DMS 273 (cell line): Measurements from ENCODE around the gene IQGAP2.
A peak's percentile ranks its signal among the peaks of the same experiment; 100 is the strongest.

ENCODE experiments used
- DNase-seq: peaks from one replicate; lab custom pipeline; 2025; ENCODE audit not compliant: unreplicated experiment; lab: John Stamatoyannopoulos, UW

IQGAP2 gene

DNA sequence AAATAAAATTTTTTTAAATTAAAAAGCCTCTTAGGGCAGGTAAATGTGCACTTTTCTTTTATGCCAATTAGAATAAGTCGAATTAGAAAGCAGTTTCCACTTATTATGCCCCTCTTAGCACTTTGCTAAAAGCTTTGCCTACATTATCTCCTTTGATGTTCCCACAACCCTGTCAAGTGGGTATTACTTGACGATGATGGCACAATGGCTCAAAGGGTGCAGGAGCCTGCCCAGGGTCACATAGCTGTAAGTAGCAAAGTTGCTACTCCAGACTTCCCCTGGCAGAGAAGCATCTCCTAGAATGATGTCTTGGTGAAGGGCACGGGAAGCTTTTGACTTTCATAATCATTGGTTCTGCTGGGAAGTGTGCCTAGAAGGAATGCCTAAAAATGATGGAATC is 18.4 kb upstream of the IQGAP2 start:
- no peak for DNase-seq

DNA sequence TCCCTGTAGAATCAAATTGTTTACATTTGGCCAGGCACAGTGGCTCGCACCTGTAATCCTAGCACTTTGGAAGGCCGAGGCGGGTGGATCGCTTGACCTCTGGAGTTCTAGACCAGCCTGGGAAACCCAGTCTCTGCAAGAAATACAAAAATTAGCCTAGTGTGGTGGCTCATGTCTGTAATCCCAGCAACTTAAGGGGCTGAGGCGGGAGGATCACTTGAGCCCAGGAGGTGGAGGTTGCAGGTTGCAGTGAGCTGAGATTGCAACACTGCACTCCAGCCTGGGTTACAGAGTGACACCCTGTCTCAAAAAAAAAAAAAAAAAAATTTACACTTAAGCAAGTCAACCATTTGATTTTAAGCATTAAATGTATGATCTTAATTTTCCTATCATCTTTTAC is 17.5 kb upstream of the IQGAP2 start:
- no peak for DNase-seq

- DNase-seq: no peak
Measured at GRCh38 chr5:76386360-76386759, 16.7 kb upstream of the IQGAP2 start.

DNA sequence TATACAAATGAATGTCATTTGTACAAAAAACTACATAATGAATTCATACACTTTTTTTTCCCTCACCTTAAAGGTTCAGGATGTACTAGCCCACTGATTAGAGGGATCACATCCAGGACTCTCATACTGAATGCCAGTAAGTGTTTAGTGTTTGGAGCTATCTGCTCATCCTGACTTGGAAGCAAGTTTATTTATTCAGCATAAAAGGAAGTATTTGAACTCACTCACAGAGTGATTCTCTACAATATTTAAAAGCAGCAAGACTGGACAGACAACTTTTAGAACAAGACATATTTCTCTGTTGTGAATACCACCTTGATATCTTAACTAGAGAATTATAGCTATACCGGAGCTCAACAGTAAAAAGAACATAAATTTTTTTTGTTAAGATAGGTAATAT is 14.8 kb upstream of the IQGAP2 start:
- DNase-seq: no peak

DNA sequence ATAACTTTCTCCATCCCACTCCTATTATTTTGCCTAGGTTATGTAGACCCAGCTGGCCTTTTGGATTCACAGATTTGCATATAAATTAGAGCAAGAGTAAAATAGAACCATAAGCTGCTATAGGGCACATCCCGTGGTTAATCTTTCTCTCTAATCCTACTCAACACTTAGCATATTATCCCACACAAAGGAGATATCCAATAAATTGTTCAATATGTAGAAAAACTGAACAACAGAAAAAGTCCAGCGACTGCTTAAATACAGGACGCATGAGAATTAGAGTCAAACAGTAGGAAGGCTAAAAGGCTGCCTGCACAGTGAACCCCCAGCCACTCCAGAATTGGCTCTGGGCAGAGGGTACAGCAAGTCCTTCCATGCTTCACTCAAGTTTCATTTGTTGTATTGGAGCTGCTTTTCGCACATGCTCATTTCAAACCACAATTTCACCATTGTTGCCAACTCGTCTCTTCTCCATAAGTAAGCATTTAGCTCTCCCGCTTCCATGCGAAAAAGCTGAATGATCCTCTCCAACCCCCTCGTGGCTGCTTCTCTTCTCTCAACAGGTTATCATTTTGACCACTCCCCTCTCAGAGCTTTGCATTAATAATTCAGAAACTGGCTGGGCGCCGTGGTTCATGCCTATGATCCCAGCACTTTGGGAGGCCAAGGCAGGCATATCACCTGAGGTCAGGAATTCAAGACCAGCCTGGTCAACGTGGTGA is 14.1 kb upstream of the IQGAP2 start:
- no peak for DNase-seq

DNA sequence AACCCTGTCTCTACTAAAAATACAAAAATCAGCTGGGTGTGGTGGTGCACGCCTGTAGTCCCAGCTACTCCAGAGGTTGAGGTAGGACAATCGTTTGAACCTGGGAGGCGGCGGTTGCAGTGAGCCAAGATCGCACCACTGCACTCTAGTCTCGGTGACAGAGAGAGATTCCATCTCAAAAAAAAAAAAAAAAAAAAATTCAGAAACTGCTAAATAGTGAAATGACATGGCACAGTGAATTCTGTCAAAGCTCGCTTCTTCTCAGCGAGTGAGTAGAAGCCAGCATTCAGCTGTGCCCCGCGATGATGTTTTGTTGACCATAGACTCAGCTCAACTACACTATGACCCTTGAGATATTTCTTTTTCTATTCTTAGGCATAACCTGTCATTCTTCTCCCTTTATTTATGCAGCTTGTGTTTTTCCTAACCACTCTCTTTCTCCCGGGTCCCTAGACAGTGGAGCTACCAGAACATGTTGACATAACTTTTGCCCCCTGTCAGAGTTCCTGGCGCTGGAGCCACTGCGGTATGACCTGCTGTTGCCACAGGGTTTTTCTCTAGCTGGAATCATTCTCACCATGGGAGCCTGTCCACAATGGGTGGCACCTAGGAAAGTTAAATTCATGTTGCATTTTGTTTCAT is 13.5 kb upstream of the IQGAP2 start:
- DNase-seq: no peak

DNA sequence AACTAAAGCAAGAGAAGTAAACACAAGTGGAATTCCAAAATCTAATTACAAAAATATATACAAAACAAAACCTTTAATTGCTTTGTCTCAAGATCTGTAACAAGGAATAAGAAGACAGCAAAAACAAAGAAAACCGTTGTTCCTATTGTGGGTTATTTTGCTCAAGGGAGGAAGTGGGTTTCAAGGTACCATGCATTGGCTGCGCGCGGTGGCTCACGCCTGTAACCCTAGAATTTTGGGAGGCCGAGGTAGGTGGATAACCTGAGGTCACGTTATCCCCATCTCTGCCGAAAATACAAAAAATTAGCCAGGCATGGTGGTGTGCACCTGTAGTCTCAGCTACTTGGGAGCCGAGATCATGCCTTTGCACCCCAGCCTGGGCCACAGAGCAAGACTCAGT is 12.1 kb upstream of the IQGAP2 start:
- no peak for DNase-seq

GRCh38 chr5:76393035-76393680 is 9.9 kb upstream of the IQGAP2 start:
- no peak for DNase-seq

DNA sequence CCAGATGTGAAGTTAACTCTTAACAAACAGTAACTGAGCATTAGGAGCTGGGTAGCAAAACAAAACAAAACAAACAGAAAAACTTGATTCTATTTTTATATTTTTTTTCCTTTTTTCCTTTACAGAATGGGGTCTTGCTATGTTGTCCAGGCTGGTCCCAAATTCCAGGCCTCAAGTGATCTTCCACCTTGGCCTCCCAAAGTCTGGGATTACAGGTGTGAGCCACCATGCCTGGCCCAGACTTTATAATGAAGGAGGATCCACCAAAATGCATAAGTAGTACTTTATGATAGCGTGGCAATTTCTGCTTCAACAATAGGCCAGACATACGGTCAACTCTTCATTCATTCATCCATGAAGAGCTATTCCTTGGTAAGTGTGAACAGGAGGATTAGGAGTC is 5.9 kb upstream of the IQGAP2 start:
- DNase-seq: no peak

- no peak for DNase-seq
Measured at GRCh38 chr5:76399268-76399667, 3.8 kb upstream of the IQGAP2 start.

DNA sequence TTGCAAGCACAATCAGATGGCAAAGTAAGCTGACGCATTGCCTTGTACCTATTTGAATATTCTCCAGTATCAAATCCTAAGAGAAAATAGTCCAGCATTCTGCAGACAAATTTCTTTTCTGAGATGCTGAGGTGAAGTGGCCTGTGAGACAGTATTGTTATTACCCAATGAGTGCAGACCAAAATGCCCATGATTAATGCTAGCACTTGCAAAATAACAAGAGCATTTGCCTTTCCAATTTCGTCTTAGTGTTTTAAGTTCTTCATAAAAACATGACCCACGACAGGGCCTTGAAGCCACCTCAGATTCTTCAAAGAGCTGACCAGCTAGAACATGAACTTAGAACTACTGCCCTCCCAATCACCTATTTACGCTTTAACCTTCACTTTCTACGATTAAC is 2.6 kb upstream of the IQGAP2 start:
- DNase-seq: no peak

DNA sequence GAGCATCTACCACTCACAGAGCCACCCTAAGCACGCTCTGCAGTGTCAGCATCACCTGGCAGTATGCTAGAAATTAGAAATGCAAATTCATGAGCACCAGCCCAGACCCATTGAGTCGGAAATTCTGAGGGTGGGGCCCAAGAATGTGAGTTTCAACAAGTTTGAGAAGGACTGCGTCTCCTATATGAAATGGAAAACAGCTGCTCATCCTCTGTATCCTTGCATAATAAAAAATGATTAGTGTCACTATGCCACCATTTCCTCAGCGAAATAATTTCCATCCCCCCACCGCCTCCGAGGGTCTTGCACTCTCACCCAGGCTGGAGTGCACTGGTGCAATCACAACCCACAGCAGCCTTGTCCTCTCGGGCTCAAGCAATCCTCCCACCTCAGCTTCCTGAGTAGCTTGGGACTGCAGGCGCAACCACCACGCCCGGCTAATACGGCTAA is 1.3 kb upstream of the IQGAP2 start:
- no peak for DNase-seq

GRCh38 chr5:76402251-76402885 is 717 bp upstream of the IQGAP2 start:
- DNase-seq: peak; percentile 52

DNA sequence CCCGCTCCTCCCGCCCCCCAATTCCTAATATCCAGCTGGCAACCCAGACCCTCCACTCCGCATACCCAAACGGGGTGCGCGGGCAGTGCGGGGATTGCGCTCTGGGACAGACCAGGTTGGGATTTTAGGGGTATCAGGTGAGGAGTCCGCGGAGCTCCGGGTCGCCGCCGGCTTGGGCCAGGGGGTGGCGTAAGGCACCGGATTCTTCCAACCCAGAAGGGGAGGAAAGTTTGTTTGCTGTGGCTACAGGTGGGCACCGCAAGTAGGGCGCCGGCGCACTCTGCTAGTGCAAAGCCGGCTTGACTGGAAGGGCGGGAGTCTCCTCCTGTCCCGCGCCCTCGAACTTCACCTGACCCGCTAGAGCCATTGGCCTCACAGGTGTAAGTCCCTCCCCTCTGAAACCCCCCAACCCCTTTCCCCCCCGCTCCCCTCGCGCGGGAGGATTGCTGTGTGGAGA is 709 bp downstream of the IQGAP2 start:
- DNase-seq: peak; percentile 81

DNA sequence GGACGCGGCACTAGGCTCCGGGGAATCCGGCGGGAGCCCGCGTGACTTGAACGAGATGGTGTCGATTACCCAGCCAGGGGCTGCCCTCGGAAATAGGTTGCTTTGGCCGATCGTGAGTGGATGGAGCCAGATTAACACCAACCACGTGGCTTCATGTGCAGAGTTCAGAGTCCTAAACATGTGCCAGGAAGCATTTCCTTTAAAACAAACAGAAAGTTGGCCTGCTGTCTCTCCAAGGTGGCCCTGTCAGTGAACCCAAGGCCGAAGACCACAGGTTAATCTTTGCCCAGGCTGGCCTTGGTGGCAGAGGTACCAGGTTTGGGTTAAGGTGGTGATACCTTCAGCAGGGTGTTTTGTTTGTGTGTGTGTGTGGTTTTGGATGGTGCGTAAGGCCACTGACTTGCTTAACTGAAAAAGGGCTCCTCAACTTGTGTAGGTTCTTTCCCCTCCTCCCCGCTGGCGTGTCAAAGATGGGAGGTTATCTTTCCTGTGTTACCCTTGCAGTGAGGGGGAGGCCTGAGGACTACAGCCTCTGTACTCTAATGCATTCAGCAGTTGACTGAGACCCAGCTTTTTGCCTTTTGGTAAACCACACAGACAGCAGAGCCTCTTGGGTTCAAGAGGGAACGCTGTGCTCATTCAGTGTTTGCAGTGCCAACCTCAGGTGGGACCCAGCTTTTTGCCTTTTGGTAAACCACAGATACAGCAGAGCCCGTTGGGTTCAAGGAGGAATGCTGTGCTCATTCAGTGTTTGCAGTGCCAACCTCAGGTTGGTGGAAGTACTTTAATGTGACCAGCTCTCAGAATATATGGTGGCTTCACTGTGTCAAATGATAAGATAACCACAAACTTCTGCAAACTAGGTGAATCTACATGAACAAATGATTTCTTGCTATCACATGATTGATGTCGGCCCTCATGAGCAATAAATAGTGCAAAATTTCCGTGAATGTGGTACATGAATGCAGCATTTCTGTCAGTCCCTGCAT is 1.4 kb downstream of the IQGAP2 start:
- peak; percentile 68 for DNase-seq

DNA sequence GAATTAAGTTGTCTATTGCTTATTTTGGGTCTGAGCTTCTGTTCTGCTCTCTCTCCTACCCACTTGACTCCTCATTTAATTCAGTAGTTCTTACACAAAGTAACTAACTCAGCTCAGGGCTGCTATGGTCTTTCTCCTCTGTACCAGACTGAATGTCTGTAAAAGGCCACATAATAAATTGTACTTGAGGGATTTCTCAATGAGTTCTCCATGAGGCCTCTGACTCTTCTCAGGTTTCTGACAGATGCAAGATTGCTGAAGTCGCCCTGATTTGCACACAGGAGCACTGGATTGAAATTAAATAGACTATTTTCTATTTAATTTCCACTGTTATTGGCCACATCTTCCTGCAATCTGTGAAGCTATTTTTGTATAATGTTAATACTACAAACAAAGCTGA is 2.9 kb downstream of the IQGAP2 start:
- DNase-seq: peak; percentile 39

GRCh38 chr5:76406673-76407072 is 3.6 kb downstream of the IQGAP2 start:
- DNase-seq: no peak

DNA sequence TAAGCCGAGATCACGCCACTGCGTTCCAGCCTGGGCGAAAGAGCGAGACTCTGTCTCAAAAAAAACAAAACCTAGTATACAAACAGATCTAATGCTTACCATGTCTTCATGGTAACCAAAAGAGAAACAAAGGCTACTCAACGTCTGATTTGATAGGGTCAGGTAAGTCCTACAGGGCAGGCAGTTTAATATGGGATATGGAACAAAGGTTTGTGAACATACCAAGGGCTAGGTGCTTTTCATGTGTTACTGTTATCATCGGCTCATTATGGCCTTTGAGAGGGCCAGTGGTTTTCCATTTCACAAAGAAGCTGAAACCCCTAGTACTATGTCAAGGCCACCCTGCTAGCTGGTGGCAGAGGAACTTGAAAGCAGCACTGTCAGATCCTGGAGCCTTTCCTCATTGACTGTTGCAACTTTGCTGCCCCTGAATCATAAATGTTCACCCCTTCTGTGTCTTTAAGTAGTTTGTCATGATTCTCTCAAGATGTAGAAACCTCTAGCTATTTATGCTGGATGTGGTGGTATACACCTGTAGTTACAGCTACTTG is 5.1 kb downstream of the IQGAP2 start:
- DNase-seq: no peak

DNA sequence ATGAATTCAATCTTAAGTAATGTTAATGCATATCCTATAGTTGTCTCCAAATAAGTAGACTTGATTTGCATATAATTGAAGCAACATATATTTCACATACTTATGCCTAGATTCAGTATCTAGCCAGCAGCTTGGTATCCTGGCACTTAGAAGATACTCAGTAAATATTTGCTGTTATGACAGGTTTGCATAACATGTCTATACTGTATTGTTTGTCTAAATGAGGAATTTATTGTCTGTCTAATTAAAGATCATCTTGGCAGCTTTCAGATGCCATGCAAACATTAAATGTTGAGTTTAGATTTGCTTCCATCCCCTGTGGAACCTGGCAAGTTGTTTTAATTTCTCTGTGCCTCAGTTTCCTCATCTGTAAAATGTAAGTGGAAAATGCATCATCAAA is 9.4 kb downstream of the IQGAP2 start:
- DNase-seq: no peak

DNA sequence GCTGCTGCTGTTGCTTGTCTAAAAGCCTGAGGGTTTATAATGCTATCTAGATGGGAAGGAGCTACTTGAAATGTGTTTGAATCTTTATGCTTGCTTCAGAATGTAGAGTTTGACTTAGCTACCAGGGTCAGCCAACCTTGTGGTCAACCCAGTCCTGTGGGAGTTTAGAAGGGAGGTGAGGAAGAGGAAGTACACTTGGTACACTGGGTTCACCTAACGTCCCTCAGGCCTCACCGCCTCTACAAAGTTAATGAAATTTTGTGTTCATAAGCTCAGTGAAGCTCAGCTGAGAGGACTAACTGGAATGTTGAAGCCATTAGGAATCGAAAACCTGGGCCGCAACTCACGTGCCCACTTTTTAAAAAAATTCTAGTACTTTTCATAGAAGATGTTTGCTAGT is 10.7 kb downstream of the IQGAP2 start:
- DNase-seq: no peak
